ENCODE results near the gene ARHGEF7. TPM values are rescaled to one million over a fixed set of nuclear protein-coding genes. Genes with fewer than 3 reads are reported as not detected.

Gene ARHGEF7
- total RNA-seq, 1 experiment from 2014 or later: 17.9 TPM

GRCh38 chr13:111166882-111167675 is 52.0 kb downstream of the ARHGEF7 start:
- DNase-seq (ENCODE audit: extremely low read depth, low read depth): no peak

DNA sequence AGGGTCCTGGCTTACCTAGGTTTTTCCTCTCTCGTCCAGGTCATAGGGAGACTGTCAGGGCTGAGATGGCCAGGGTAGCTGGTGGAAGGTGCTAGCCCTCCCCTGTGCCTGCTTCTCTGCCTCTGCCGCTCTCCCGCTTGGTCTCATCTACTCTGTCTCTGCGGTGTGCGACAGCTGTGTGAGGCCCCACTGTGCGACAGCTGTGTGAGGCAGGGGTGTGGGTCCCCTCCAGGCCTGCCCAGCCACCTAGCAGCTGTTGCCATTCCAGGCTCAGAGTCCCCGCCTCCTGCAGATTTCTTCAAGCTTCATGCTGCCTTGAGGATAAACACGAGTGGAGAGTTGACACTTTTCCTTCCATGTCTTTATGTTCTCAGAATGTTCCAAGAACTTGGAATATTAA is 53.0 kb downstream of the ARHGEF7 start:
- DNase-seq (ENCODE audit: extremely low read depth, low read depth): no peak

DNA sequence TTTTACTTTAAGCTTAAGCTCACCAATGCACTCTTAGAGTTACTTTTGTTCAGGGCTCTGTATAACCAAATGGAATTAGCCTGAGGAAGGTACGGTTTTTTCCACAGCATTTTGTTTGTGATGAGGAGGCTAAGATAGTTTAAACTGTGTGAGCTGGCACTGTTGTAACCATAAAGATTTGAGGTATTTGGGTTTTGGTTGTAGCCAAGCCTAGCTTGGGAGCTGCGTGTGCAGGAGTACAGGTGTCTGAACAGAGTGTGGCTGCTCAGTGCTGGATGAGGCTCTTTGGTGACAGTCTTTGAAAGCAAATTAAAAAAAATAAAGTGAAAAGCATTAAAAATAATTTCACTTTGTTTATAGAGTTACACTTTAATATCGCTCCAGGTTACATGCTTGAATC is 56.0 kb downstream of the ARHGEF7 start:
- DNase-seq (ENCODE audit: extremely low read depth, low read depth): no peak

- DNase-seq (ENCODE audit: extremely low read depth, low read depth): no peak
Measured at GRCh38 chr13:111171629-111172028, 56.5 kb downstream of the ARHGEF7 start.

- no peak for DNase-seq (ENCODE audit: extremely low read depth, low read depth)
Measured at GRCh38 chr13:111174377-111175114, 59.4 kb downstream of the ARHGEF7 start.

DNA sequence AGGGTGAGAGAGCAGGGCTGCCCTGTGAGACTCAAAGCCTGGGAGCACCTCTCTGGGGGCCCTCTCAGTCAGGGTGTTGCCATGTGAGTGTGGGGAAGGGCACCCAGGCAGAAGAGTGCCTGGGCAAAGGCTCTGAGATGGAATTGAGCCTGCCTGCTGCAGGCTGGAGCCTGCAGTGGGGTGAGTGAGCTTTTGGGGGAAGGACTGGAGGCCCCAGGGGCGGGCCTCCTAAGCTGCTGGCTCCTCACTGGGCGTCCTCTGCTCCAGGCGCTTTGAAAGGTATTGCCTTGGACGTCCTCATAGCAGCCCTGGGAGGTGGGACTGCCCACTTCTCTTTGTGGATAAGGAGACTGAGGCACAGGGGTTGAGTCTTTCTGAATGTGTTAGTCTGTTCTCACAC is 60.3 kb downstream of the ARHGEF7 start:
- DNase-seq (ENCODE audit: extremely low read depth, low read depth): no peak

DNA sequence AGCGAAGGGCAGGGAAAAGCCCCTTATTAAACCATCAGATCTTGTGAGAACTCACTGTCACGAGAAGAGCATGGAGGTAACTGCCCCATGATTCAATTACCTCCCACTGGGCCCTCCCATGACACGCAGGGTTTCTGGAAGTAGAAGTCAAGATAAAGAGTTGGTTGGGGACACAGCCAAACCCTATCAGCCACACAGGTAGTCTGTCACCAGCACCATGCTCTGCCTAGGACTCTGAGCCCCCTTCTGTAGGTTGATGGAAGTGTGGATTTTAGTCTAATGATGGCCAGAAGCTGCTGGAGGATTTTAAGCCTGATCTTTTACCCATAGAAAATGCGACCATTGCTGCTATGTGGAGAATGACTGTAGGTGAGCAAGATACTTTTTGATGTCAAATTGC is 60.8 kb downstream of the ARHGEF7 start:
- DNase-seq (ENCODE audit: extremely low read depth, low read depth): no peak

GRCh38 chr13:111176421-111176820 is 61.3 kb downstream of the ARHGEF7 start:
- no peak for DNase-seq (ENCODE audit: extremely low read depth, low read depth)

DNA sequence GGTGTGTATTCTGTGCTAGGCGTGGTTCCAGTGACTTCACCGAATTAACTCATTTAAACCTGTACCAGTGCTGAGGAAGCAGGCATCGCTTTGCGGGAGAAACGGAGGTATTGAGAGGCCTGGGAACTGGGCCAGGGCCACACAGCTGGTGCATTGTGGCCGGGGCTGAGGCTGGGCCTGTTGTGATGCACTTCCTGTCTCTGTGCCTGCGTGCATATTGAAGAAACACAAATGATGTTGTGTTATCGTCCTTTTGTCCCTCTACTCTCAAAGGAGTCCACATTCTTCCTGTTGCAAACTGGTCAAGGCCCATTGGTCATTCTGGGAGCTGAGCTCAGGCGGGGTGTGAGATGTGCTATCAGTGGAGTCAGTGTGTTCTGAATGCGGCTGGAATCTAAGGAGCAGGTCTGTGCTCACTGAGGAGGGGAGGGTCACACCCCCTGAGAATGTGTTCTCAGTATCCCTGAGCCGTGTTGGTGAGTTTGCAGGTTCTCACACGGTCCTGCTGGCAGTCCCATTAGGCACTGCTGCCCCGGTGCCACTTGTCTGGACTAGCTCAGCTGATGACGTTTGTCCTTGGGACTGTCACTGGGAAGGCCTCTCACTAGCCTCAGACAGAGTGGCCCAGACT is 62.1 kb downstream of the ARHGEF7 start:
- no peak for DNase-seq (ENCODE audit: extremely low read depth, low read depth)

- DNase-seq (ENCODE audit: extremely low read depth, low read depth): no peak
Measured at GRCh38 chr13:111177921-111178320, 62.8 kb downstream of the ARHGEF7 start.

DNA sequence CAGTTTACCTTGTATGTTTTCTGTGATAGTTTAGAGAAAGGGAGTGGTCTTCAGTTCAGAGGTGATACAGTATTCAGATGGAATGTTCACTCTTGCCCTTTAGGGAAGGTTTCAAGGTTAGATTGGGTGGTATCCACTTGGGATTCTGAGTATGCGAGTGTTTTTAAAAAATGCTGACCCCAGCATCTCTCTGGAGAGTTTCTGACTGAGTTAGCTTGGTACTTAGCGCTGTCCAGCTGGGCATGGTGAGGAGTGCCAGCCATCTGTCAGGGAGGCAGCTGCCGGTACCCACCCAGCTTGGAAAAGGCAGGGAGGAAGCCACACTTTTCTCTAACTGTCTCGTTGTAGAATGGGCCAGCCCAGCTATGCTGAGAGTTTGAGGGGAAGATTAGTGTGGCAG is 63.3 kb downstream of the ARHGEF7 start:
- no peak for DNase-seq (ENCODE audit: extremely low read depth, low read depth)

- no peak for DNase-seq (ENCODE audit: extremely low read depth, low read depth)
Measured at GRCh38 chr13:111179908-111180760, 65.0 kb downstream of the ARHGEF7 start.

DNA sequence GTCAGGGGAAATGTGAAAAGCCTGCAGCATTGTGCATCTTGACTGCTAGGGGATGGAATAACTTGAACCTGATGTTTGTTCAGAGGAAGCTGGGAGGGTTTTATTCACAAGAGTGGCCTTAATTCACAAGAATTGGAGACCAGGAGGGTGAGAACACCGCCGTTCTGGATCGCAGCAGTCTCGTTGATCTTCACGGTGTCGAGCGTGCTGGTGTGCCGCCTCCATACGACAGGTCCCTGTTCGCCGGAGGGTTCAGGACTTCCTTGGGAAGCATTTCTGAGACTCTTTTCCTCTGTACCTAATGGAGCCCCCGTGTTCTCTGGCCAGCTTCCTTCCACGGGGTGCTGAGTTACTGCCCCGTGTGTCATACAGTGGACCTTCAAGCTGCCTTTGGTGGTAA is 66.9 kb downstream of the ARHGEF7 start:
- DNase-seq (ENCODE audit: extremely low read depth, low read depth): no peak

- DNase-seq (ENCODE audit: extremely low read depth, low read depth): no peak
Measured at GRCh38 chr13:111183087-111183645, 68.1 kb downstream of the ARHGEF7 start.

- DNase-seq (ENCODE audit: extremely low read depth, low read depth): no peak
Measured at GRCh38 chr13:111183959-111184358, 68.8 kb downstream of the ARHGEF7 start.

DNA sequence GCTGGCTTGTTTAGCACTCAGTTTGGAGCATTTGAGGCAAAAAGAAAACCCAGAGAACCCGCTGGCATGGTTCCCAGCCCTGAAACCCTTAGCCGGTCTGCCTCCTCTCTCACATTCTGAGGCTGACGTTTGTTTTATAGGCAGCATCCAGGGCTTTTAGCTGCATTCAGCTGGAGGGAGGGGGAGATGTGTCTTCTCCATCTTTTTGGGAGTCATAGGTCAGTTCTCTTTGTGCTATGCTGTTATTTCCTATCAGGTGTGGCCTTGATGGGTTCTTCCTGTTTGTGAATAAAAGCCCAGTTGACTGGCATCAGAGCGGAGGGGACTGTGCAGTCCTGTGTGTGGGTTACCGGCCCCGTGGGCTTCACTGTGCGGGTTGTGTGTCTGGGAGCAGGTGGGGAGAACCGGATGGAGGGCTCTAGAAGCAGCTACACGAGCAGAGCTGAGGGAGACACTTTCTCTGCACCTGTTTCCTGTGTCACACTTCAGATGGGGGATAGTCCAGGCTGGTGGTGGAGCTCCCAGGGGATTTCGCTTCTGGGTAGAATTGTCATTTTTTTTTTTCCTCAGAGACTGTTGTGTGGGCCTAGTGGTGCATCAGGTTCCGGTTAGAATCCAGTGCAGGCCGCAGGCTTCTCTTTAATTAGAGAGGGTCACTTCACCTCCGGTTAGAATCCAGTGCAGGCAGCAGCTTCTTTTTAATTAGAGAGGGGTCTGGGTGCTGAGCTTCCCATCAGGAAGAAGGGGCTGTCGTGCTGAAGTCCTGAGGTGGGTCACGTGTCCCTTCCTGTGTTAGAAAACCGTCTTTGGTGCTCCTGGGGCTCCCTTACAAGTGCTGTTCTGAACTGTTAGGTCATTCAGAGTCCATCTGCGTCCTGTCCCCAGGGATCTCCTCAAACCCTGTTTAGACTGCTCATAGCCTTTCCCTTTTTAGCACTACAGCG is 69.6 kb downstream of the ARHGEF7 start:
- no peak for DNase-seq (ENCODE audit: extremely low read depth, low read depth)

- DNase-seq (ENCODE audit: extremely low read depth, low read depth): no peak
Measured at GRCh38 chr13:111186305-111186935, 71.3 kb downstream of the ARHGEF7 start.

DNA sequence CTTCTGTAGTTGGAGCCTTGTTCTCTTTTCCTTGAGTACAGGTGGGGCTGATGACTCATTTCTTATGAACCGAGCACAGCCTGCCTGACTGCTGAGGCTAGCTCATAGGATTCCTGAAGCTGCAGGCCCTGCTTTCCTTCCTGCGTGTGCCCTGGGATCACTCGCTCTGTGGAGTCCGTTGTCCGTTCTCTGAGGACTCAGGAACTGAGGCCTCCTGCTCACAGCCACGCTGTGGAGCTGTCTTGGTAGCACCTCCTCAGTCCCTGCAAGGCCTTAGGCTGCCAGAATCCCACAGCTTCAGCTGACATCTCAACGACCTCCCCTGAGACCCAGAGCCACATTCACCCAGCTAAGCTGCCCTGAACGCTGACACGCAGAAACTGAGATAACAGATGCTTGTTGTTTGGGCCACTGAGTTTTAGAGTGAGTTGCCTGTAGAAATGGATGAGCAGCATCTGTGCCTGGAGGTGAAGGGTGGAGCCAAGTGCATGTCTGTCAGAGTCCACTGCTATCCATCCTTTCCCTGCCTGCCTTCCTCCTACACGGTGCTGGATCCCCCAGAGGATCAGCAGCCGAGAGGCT is 72.9 kb downstream of the ARHGEF7 start:
- no peak for DNase-seq (ENCODE audit: extremely low read depth, low read depth)
